GM12878 (cell line): ENCODE measurements around the gene TMPRSS4. TPM values are rescaled to one million over a fixed set of nuclear protein-coding genes. Genes with fewer than 3 reads are reported as not detected.

Experiments used
- ATAC-seq: fragments of 200-7000 bp; cut with Tn5 transposase; 3 replicates; pipeline ENCODE4 v1.9.1; 2020; ENCODE audit warnings: mild to moderate bottlenecking, moderate library complexity
- BruUV-seq: library from RNA; stranded (reverse); fragments of 400-500 nt; replicated peaks from 2 replicates; lab custom pipeline; 2021; lab: Mats Ljungman, UMichigan
- CTCF ChIA-PET: fragments of 300-600 bp; sonication (Branson Sonifier 250); formaldehyde crosslinking; extraction: SDS; loops from one replicate; lab custom pipeline; 2021; ENCODE audit warnings: inconsistent platforms; lab: Yijun Ruan, JAX
- POLR2A ChIA-PET: fragments of 350-600 bp; formaldehyde crosslinking; extraction: SDS; loops from one replicate; lab custom pipeline; 2021; ENCODE audit warnings: inconsistent platforms; lab: Charles Lee
- RAD21 ChIA-PET: fragments of 300-600 bp; sonication (Branson Sonifier 250); formaldehyde crosslinking; loops from one replicate; lab custom pipeline; 2023; ENCODE audit warnings: antibody characterized with exemption; ENCODE audit not compliant: unreplicated experiment; lab: Charles Lee
- SMC1A ChIA-PET: fragments of 300-600 bp; sonication (Branson Sonifier 250); formaldehyde crosslinking; loops from one replicate; lab custom pipeline; 2023; ENCODE audit not compliant: unreplicated experiment, uncharacterized antibody; lab: Charles Lee
- DNase-seq: peaks from one replicate; pipeline ENCODE4 v3.0.0-alpha.2; 2011; ENCODE audit warnings: low read depth, low spot score
- FAIRE-seq: peaks from 3 replicates; lab custom pipeline; 2011; peaks lifted over from hg19 to GRCh38; lab: Jason Lieb, UNC
- H2AFZ ChIP-seq: 2 replicates; pipeline ENCODE4 v1.6.0; 2011; ENCODE audit warnings: low read depth, low read length, control low read depth; ENCODE audit not compliant: control insufficient read depth
- H3K27ac ChIP-seq: 2 replicates; pipeline ENCODE4 v1.5.1; 2011; ENCODE audit warnings: control low read depth; ENCODE audit not compliant: control insufficient read depth, insufficient read depth
- H3K27me3 ChIP-seq, 2 experiments: replicated peaks in 1 of 2; 2 replicates each; pipeline versions ENCODE4 v1.6.0 to v1.6.1; 2011; ENCODE audit warnings: low read length in 1 of 2; ENCODE audit not compliant: control insufficient read depth in 2 of 2, insufficient read depth in 2 of 2
- H3K36me3 ChIP-seq, 2 experiments: 2 replicates each; pipeline ENCODE4 v1.5.1; 2011; ENCODE audit warnings: low read length in 1 of 2; ENCODE audit not compliant: control insufficient read depth in 2 of 2, insufficient read depth in 2 of 2
- H3K4me1 ChIP-seq: 2 replicates; pipeline ENCODE4 v1.6.1; 2011; ENCODE audit warnings: mild to moderate bottlenecking, low read length, moderate library complexity, mixed read lengths; ENCODE audit not compliant: control insufficient read depth, insufficient read depth
- H3K4me2 ChIP-seq: 2 replicates; pipeline ENCODE4 v1.6.0; 2011; ENCODE audit warnings: control low read depth; ENCODE audit not compliant: control insufficient read depth, insufficient read depth
- H3K4me3 ChIP-seq: fragments of 200-600 bp; sonication (generic); 2 replicates; pipeline ENCODE4 v1.5.1; 2016
- H3K79me2 ChIP-seq: 2 replicates; pipeline ENCODE4 v1.6.0; 2011; ENCODE audit warnings: low read length; ENCODE audit not compliant: control insufficient read depth, insufficient read depth
- H3K9ac ChIP-seq: 2 replicates; pipeline ENCODE4 v1.8.0; 2011; ENCODE audit warnings: low read length, control low read depth, mixed read lengths; ENCODE audit not compliant: control insufficient read depth, insufficient read depth
- H3K9me3 ChIP-seq: replicated peaks from 3 replicates; pipeline ENCODE4 v1.5.1; 2011; ENCODE audit warnings: mild to moderate bottlenecking, low read length; ENCODE audit not compliant: control insufficient read depth, insufficient read depth
- H4K20me1 ChIP-seq: 2 replicates; pipeline ENCODE4 v1.6.0; 2011; ENCODE audit not compliant: control insufficient read depth, insufficient read depth
- BACH1 ChIP-seq: fragments of 450-650 bp; IDR thresholded peaks from 2 replicates; pipeline ENCODE4 v1.6.1; 2017; ENCODE audit warnings: mild to moderate bottlenecking, borderline replicate concordance
- CBX3 ChIP-seq: fragments of 200-600 bp; sonication (generic); IDR thresholded peaks from 2 replicates; pipeline ENCODE4 v1.6.1; 2016; ENCODE audit warnings: low read depth, borderline replicate concordance
- ELK1 ChIP-seq: IDR thresholded peaks from 2 replicates; pipeline ENCODE4 v1.6.1; 2012; ENCODE audit warnings: low read depth, low read length, improper control_type of control experiment
- ETV6 ChIP-seq, 2 experiments: fragments of 450-650 bp in 1 of 2; IDR thresholded peaks in 1 of 2; conservative IDR thresholded peaks in 1 of 2; 2 replicates each; pipeline ENCODE4 v1.6.1; 2014; ENCODE audit warnings: antibody characterized with exemption in 1 of 2, borderline replicate concordance in 1 of 2, low read depth in 1 of 2, mild to moderate bottlenecking in 1 of 2, moderate library complexity in 1 of 2
- HSF1 ChIP-seq: fragments of 150-350 bp; IDR thresholded peaks from 2 replicates; pipeline ENCODE4 v1.6.1; 2014; ENCODE audit warnings: mild to moderate bottlenecking, low read depth, low read length
- IKZF1 ChIP-seq: fragments of 450-650 bp; conservative IDR thresholded peaks from 2 replicates; pipeline ENCODE4 v1.6.1; 2017; ENCODE audit warnings: antibody characterized with exemption, mild to moderate bottlenecking
- MXI1 ChIP-seq: fragments of 150-350 bp; IDR thresholded peaks from 2 replicates; pipeline ENCODE4 v1.6.1; 2011; ENCODE audit warnings: low read depth, mild to moderate bottlenecking, inconsistent platforms, low read length, improper control_type of control experiment
- PAX8 ChIP-seq: fragments of 450-650 bp; IDR thresholded peaks from 2 replicates; pipeline ENCODE4 v1.6.1; 2017; ENCODE audit warnings: mild to moderate bottlenecking, moderate library complexity
- POLR2AphosphoS5 ChIP-seq: IDR thresholded peaks from 2 replicates; pipeline ENCODE4 v1.6.1; 2011; ENCODE audit warnings: mild to moderate bottlenecking, low read length, inconsistent platforms
- RAD51 ChIP-seq: fragments of 450-650 bp; IDR thresholded peaks from 2 replicates; pipeline ENCODE4 v1.6.1; 2016; ENCODE audit warnings: moderate library complexity, mild to moderate bottlenecking, inconsistent platforms
- RB1 ChIP-seq: fragments of 450-650 bp; formaldehyde crosslinking; IDR thresholded peaks from 2 replicates; pipeline ENCODE4 v1.6.1; 2017; ENCODE audit warnings: mild to moderate bottlenecking, borderline replicate concordance
- RCOR1 ChIP-seq: conservative IDR thresholded peaks from 2 replicates; pipeline ENCODE4 v1.6.1; 2012; ENCODE audit warnings: low read depth, low read length, improper control_type of control experiment
- ZNF687 ChIP-seq: fragments of 450-650 bp; IDR thresholded peaks from 2 replicates; pipeline ENCODE4 v1.6.1; 2017; ENCODE audit warnings: mild to moderate bottlenecking, moderate library complexity
- WGBS: methylation state at CpG from one replicate; pipeline ENCODE4 v1.1.6; 2016; ENCODE audit warnings: low lambda C conversion rate; ENCODE audit not compliant: insufficient replicate concordance, insufficient coverage; ENCODE audit errors: missing lambda C conversion rate; 5-methylcytosine and 5-hydroxymethylcytosine counted together
- in situ Hi-C: fragments of 300-500 bp; cut with MboI; formaldehyde crosslinking; loops from 9 replicates; pipeline ENCODE4 v1.14.3; 2018; ENCODE audit warnings: mixed read lengths
- intact Hi-C: fragments of 100-400 bp; cut with micrococcal nuclease; formaldehyde crosslinking; loops from one replicate; pipeline ENCODE4 v1.14.2; 2022; ENCODE audit not compliant: unreplicated experiment
- polyA plus RNA-seq, 11 experiments: library from polyadenylated mRNA; depleted of rRNA in 4 of 11; unstranded in 6 of 11; stranded (reverse) in 5 of 11; fragments of >200 nt; fragmentation: Nextera tagmentation in 4 of 11; fragmentation: Illumina TruSeq in 1 of 11; extraction: Ambion mirVana in 4 of 11; extraction: Trizol in 1 of 11; gene quantifications; 1 replicate in 1 of 11; 2 replicates in 10 of 11; pipeline versions ENCODE4 v1.2.1 to v1.2.3, GENCODE V29; 2011 to 2016; ENCODE audit warnings: inconsistent platforms in 2 of 11, missing spikeins in 2 of 11, low read depth in 1 of 11
- total RNA-seq, 4 experiments: library from RNA; depleted of rRNA in 3 of 4; stranded (reverse); fragments of >200 nt in 3 of 4; fragmentation: Illumina TruSeq in 1 of 4; extraction: Trizol in 1 of 4; gene quantifications; 2 replicates each; pipeline versions ENCODE4 v1.2.1 to v1.2.3, GENCODE V29; 2013 to 2021
- TF ChIP-seq, protein P1 (sequence below): IDR thresholded peaks from 2 replicates; pipeline ENCODE4 v1.6.1; 2011; ENCODE audit warnings: mild to moderate bottlenecking, low read depth, low read length, moderate library complexity; ENCODE audit not compliant: insufficient replicate concordance

TMPRSS4 gene
- total and polyA plus RNA-seq, 10 of the 15 experiments (the other 5 are each of a cell fraction or from before 2014, with no cell fraction given), result 0.14 to 0.26 TPM; not detected in 8

DNA sequence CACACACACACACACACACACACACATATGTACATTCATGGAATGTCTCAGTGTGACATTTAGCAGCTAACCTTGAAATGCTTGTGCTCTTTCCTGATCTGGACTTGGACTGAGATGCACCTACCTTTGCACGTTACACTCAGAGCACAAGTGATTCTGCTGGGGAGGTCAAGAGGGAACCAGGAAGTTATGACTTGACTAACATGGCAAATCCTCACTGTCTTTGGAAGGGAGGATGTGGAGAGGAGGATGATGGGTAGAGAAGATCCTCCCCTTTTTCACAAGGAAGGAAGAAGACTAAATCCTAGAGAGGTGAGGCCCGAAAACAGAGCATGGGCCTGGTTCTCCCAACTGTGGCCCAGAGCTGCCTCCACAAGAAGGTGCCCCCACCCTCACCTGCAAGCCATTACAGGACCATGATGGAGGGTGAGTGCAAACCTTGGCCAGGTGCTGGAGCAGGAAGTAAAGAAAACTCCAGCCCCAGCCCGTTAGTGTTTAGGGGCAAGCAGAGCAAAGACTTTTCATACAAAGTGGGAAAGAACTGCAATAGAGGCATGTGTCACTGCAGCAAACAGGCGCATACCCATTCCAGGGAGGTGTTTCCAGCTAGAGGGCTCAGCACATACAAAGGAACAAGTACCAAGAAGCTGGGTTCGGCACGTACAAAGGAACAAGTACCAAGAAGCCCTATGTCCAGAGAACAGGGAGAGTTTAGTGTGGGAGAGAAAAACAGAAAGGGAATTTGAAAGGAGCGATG is 49.4 kb downstream of the TMPRSS4 start (continued):
- TF ChIP-seq, protein P1, sequence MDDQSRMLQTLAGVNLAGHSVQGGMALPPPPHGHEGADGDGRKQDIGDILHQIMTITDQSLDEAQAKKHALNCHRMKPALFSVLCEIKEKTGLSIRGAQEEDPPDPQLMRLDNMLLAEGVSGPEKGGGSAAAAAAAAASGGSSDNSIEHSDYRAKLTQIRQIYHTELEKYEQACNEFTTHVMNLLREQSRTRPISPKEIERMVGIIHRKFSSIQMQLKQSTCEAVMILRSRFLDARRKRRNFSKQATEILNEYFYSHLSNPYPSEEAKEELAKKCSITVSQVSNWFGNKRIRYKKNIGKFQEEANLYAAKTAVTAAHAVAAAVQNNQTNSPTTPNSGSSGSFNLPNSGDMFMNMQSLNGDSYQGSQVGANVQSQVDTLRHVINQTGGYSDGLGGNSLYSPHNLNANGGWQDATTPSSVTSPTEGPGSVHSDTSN, result no peak
- no peak for TF ChIP-seq RCOR1
- TF ChIP-seq BACH1, result peak; percentile 47; the same call in 1 of the 2 replicates
- no peak for TF ChIP-seq HSF1
- no peak for TF ChIP-seq RB1
- no peak for TF ChIP-seq IKZF1
- no peak for TF ChIP-seq MXI1
- TF ChIP-seq PAX8, result no peak
- peak; percentile 50; the same call in 1 of the 2 replicates for TF ChIP-seq POLR2AphosphoS5
- no peak for TF ChIP-seq ETV6 (conservative IDR thresholded peaks at IDR 0.05 in 1 of 2, IDR thresholded peaks at IDR 0.05 in 1 of 2; ENCODE audit: borderline replicate concordance in 1 of 2, low read depth in 1 of 2)

DNA sequence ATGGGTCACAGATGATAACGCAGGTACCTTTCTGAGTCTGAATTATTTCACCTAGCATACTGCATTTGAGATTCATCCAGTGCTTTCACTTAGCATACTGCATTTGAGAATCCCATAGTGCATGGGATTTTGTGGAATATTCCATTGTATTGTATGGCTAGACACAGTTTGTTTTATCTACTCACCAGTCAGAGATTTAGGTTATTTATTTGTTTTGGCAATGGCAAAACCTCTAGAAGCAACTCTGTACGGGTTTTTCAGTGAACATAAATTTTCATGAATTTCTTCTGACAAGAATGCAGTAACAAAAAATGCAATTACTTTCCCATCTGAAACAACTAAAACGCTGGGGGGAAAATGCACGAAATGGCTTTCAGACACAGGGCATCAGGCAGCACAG is 51.4 kb downstream of the TMPRSS4 start:
- 24% methylated on average over 4 of the region's 4 CpGs for WGBS
- Histone ChIP-seq H3K4me3 (no peak overlapping the region), H3K9me3 (no peaks in the 10 kb centered on the region), H3K4me1 (no peaks in the 10 kb centered on the region), H3K27ac (no peak overlapping the region), H3K9ac (no peak overlapping the region), H3K79me2 (no peaks in the 10 kb centered on the region), H3K4me2 (no peak overlapping the region), H3K27me3 (peaks cover 0 to 3% of the 10 kb centered on the region in 2 experiments; a peak in 2 of 4 replicates), H3K36me3 (no peaks in the 10 kb centered on the region), H4K20me1 (no peaks in the 10 kb centered on the region), H2AFZ (no peak overlapping the region)
- SMC1A ChIA-PET, result no interaction called here
- in situ Hi-C loops, result no loop called here
- intact Hi-C loops, result no loop called here
- POLR2A ChIA-PET, result no interaction called here
- no peak for DNase-seq
- RAD21 ChIA-PET, result no interaction called here
- BruUV-seq, result no TSS peak
- FAIRE-seq, result no peak
- CTCF ChIA-PET, result interaction anchor here (0.6 to 1.0 kb wide), 2 partner anchors 309 to 490 kb away, joined by 3 to 5 read pairs; no protein-coding TSS in a partner anchor
- ATAC-seq, result no peak
- TF ChIP-seq ELK1 (no peak), CBX3 (no peak), ZNF687 (no peak), RAD51 (no peak)
